Neuronal stem cell (in vitro differentiated cells): ENCODE data around the gene SLC30A2.

Experiments used
- DNase-seq: peaks from one replicate; pipeline ENCODE4 v3.0.0-alpha.2; 2013; ENCODE audit warnings: low spot score
- H2AFZ ChIP-seq: one replicate; pipeline ENCODE4 v1.6.1; 2013; ENCODE audit warnings: mild to moderate bottlenecking, low read length, inconsistent platforms
- H2AK5ac ChIP-seq: 2 replicates; pipeline ENCODE4 v1.6.1; 2013; ENCODE audit warnings: low read depth, mild to moderate bottlenecking, inconsistent platforms, low read length, moderate library complexity, mixed read lengths
- H2BK120ac ChIP-seq: 2 replicates; pipeline ENCODE4 v1.6.1; 2013; ENCODE audit warnings: low read depth, mild to moderate bottlenecking, inconsistent platforms, low read length, moderate library complexity, mixed read lengths
- H2BK12ac ChIP-seq: one replicate; pipeline ENCODE4 v1.6.1; 2013; ENCODE audit warnings: low read length, inconsistent platforms
- H2BK15ac ChIP-seq: 2 replicates; pipeline ENCODE4 v1.6.1; 2013; ENCODE audit warnings: mild to moderate bottlenecking, low read length, inconsistent platforms, mixed read lengths
- H2BK5ac ChIP-seq: one replicate; pipeline ENCODE4 v1.6.1; 2013; ENCODE audit warnings: inconsistent platforms, mild to moderate bottlenecking, low read length, moderate library complexity
- H3K14ac ChIP-seq: one replicate; pipeline ENCODE4 v1.6.1; 2013; ENCODE audit warnings: low read length, inconsistent platforms
- H3K18ac ChIP-seq: 2 replicates; pipeline ENCODE4 v1.6.1; 2013; ENCODE audit warnings: low read length, inconsistent platforms
- H3K23ac ChIP-seq: 2 replicates; pipeline ENCODE4 v1.6.1; 2013; ENCODE audit warnings: low read depth, mild to moderate bottlenecking, mixed read lengths, low read length, inconsistent platforms; ENCODE audit not compliant: poor library complexity
- H3K27ac ChIP-seq: replicated peaks from 3 replicates; pipeline ENCODE4 v1.5.1; 2013; ENCODE audit warnings: low read length, inconsistent platforms
- H3K27me3 ChIP-seq, 3 experiments: 2 replicates each; pipeline ENCODE4 v1.6.1; 2013; ENCODE audit warnings: low read length in 3 of 3, mild to moderate bottlenecking in 2 of 3, inconsistent platforms in 1 of 3, low read depth in 1 of 3, mixed read lengths in 1 of 3, moderate library complexity in 1 of 3; ENCODE audit not compliant: control insufficient read depth in 3 of 3, insufficient read depth in 3 of 3
- H3K36me3 ChIP-seq, 2 donors: replicated peaks in 1 of 2; 2 replicates each; pipeline ENCODE4 v1.6.1; 2013; ENCODE audit warnings: low read length in 2 of 2; ENCODE audit not compliant: control insufficient read depth in 2 of 2, insufficient read depth in 2 of 2
- H3K4ac ChIP-seq: 2 replicates; pipeline ENCODE4 v1.6.1; 2013; ENCODE audit warnings: inconsistent platforms, mild to moderate bottlenecking, low read length, moderate library complexity
- H3K4me1 ChIP-seq, 2 donors: 1 replicate in 1 of 2; 2 replicates in 1 of 2; pipeline ENCODE4 v1.6.1; 2013; ENCODE audit warnings: low read length in 2 of 2, low read depth in 1 of 2; ENCODE audit not compliant: control insufficient read depth in 2 of 2, insufficient read depth in 1 of 2
- H3K4me2 ChIP-seq: one replicate; pipeline ENCODE4 v1.6.1; 2013; ENCODE audit warnings: mild to moderate bottlenecking, low read length, inconsistent platforms; ENCODE audit not compliant: insufficient read depth, poor library complexity, severe bottlenecking
- H3K4me3 ChIP-seq, 2 donors: 2 replicates each; pipeline ENCODE4 v1.5.1; 2013; ENCODE audit warnings: low read length in 2 of 2, mild to moderate bottlenecking in 2 of 2, inconsistent platforms in 1 of 2, moderate library complexity in 1 of 2
- H3K79me1 ChIP-seq: one replicate; pipeline ENCODE4 v1.6.1; 2013; ENCODE audit warnings: low read depth, mild to moderate bottlenecking, inconsistent platforms, low read length, moderate library complexity
- H3K9ac ChIP-seq: one replicate; pipeline ENCODE4 v1.6.1; 2013; ENCODE audit warnings: mild to moderate bottlenecking, low read depth, low read length, inconsistent platforms; ENCODE audit not compliant: poor library complexity
- H3K9me3 ChIP-seq, 2 donors: replicated peaks in 1 of 2; 2 replicates each; pipeline versions ENCODE3 to v1.6.1; 2013; ENCODE audit warnings: low read length in 2 of 2, mild to moderate bottlenecking in 2 of 2, inconsistent platforms in 1 of 2, low read depth in 1 of 2, mixed read lengths in 1 of 2, moderate library complexity in 1 of 2; ENCODE audit not compliant: control insufficient read depth in 2 of 2, insufficient read depth in 1 of 2
- H4K8ac ChIP-seq: one replicate; pipeline ENCODE4 v1.6.1; 2013; ENCODE audit warnings: low read depth, mild to moderate bottlenecking, inconsistent platforms, low read length, moderate library complexity
- H4K91ac ChIP-seq: one replicate; pipeline ENCODE4 v1.6.1; 2013; ENCODE audit warnings: low read length, low read depth, mild to moderate bottlenecking, inconsistent platforms; ENCODE audit not compliant: poor library complexity
- WGBS, 2 donors: extraction: QIAGEN DNeasy Blood & Tissue Kit; methylation state at CpG; one replicate each; pipeline ENCODE4 v1.1.7; 2013; ENCODE audit warnings: missing lambda C conversion rate in 2 of 2, mixed read lengths in 1 of 2; ENCODE audit not compliant: insufficient read length in 2 of 2, insufficient replicate concordance in 1 of 2; ENCODE audit errors: extremely low coverage in 2 of 2; 5-methylcytosine and 5-hydroxymethylcytosine counted together

Gene SLC30A2

DNA sequence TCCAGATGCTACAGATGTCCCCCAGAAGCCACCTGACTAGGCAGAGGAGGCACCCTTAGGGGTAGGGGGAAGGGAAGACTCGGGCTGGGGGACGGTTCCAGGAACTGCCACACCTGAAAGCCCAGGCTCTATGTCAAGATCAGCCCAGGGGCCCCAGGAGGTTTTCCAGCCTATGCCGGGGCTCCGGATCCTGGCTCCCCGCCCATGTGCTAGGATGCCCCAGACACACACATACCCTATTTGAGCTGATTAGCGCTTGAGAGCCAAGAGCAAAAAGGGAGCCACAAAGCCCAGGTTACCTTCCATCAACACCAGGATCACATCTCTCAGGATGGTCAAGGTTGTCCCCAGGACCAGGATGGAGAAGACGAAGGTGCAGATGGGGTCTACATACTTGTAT lies 4.5 kb downstream of the SLC30A2 start:
- Histone ChIP-seq H3K4me3 (no peak overlapping the region), H2AFZ (no peak overlapping the region), H2BK5ac (no peak overlapping the region), H3K9me3 (no peaks in the 10 kb centered on the region), H3K4ac (no peak overlapping the region), H4K91ac (no peak overlapping the region), H3K27ac (no peak overlapping the region), H3K27me3 (peaks cover 17 to 72% (median 43%) of the 10 kb centered on the region in 3 experiments), H3K9ac (no peak overlapping the region), H4K8ac (no peak overlapping the region), H2AK5ac (no peak overlapping the region), H2BK15ac (no peak overlapping the region), H3K14ac (no peak overlapping the region), H3K36me3 (no peaks in the 10 kb centered on the region), H2BK12ac (no peak overlapping the region), H3K23ac (no peak overlapping the region), H3K79me1 (no peaks in the 10 kb centered on the region), H3K4me2 (no peak overlapping the region), H2BK120ac (no peak overlapping the region), H3K4me1 (peaks cover 3 to 5% of the 10 kb centered on the region in 2 donors), H3K18ac (no peak overlapping the region)
- no peak for DNase-seq
- no CpG with 5 or more reads among the region's 7 CpGs for WGBS, 2 donors

DNA sequence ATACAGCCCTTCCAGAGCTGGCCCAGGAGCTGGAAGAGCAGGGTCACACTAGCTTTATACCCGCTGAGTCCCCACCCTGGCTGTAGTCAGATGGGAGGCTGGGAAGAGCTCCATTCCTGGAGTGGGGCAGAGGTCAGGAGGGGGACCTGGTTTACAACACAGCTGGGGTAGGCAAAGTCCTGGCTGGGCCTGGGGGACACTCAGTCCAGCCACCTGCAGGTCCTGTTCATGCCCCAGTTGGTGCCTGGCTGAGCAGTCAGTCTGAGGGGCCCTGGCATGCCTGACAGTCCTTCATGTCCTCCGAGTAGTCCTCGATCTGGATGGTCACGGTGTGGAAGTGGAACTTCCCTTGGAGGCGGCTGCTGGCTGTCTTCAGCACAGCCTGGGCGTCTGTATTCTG lies 7.0 kb downstream of the SLC30A2 start:
- no CpG with 5 or more reads among the region's 6 CpGs for whole genome bisulfite sequencing, 2 donors
- Histone ChIP-seq H3K4me2 (no peak overlapping the region), H4K91ac (peak overlapping the region; percentile 15), H3K4ac (no peak overlapping the region), H2AK5ac (no peak overlapping the region), H3K27me3 (peaks cover 0 to 54% (median 25%) of the 10 kb centered on the region in 3 experiments), H3K79me1 (no peaks in the 10 kb centered on the region), H2BK12ac (no peak overlapping the region), H3K4me3 (no peak overlapping the region), H2BK120ac (no peak overlapping the region), H2BK5ac (no peak overlapping the region), H3K36me3 (no peaks in the 10 kb centered on the region), H2AFZ (no peak overlapping the region), H3K27ac (no peak overlapping the region), H3K9me3 (no peaks in the 10 kb centered on the region), H3K9ac (peak overlapping the region; percentile 32), H3K18ac (peak overlapping the region; percentile 35), H2BK15ac (peak overlapping the region; percentile 10), H3K14ac (peak overlapping the region; percentile 31), H4K8ac (no peak overlapping the region), H3K23ac (peak overlapping the region; percentile 17), H3K4me1 (peaks cover 8 to 10% of the 10 kb centered on the region in 2 donors)
- DNase-seq, result no peak

DNA sequence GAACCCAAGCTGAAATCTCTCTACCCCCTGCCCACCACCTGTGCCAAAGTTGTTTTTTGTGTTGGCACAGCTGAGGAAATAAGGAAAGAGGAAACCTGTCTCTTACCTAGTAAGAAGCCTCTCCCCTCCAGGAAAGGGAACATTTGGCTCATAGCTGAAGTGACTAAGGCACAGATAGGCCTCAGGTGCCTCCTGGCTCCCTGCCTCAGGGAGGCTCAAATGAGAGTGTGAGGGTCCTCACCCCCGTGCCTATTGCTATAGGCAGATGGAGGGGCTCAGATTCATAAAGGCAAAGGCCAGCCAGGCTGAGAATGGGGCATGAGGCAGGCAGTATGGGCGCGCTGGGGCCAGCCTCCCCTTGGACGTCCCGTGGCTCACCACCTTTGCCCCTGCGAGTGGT lies 7.4 kb downstream of the SLC30A2 start:
- Histone ChIP-seq H3K4me3 (no peak overlapping the region), H3K36me3 (no peaks in the 10 kb centered on the region), H4K8ac (no peak overlapping the region), H3K23ac (peak overlapping the region; percentile 17), H4K91ac (peak overlapping the region; percentile 15), H3K4me2 (no peak overlapping the region), H2AFZ (no peak overlapping the region), H2AK5ac (no peak overlapping the region), H2BK15ac (peak overlapping the region; percentile 10), H2BK120ac (no peak overlapping the region), H2BK5ac (no peak overlapping the region), H3K4ac (no peak overlapping the region), H3K79me1 (no peaks in the 10 kb centered on the region), H3K4me1 (peaks cover 8 to 10% of the 10 kb centered on the region in 2 donors), H3K27me3 (peaks cover 0 to 54% (median 21%) of the 10 kb centered on the region in 3 experiments), H3K18ac (no peak overlapping the region), H3K14ac (peak overlapping the region; percentile 31), H3K9me3 (no peaks in the 10 kb centered on the region), H2BK12ac (no peak overlapping the region), H3K27ac (no peak overlapping the region), H3K9ac (peak overlapping the region; percentile 32)
- DNase-seq, result no peak
- WGBS, 2 donors, result no CpG with 5 or more reads among the region's 6 CpGs

DNA sequence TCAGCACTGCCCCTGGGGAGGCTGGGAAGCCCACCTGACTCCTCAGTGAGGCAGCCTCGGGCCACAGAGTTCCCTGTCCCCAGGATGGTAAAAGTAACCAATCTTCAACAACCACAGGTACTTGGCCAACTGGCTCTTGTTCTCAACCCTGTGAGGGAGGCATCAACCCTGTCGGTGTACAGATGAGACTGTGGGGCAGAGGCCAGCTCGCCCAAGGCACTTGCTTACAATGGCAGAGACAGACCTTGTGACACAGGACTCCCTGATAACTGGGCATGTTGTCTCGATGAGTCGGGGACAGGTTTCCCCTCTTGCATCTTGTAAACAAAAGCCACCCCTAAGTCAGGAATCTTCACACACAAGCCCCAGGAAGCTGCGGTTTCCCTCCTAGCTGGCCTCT lies 8.0 kb downstream of the SLC30A2 start:
- Histone ChIP-seq H3K9me3 (no peaks in the 10 kb centered on the region), H3K27me3 (peaks cover 0 to 49% (median 17%) of the 10 kb centered on the region in 3 experiments), H3K4me1 (peaks cover 8 to 10% of the 10 kb centered on the region in 2 donors), H2AFZ (no peak overlapping the region), H3K14ac (no peak overlapping the region), H4K8ac (no peak overlapping the region), H4K91ac (no peak overlapping the region), H3K18ac (peak overlapping the region; percentile 40), H2AK5ac (peak overlapping the region; percentile 56), H3K4me3 (no peak overlapping the region), H2BK12ac (no peak overlapping the region), H3K9ac (no peak overlapping the region), H2BK15ac (peak overlapping the region; percentile 42), H3K23ac (no peak overlapping the region), H3K4ac (peak overlapping the region; percentile 80), H2BK5ac (no peak overlapping the region), H2BK120ac (no peak overlapping the region), H3K4me2 (no peak overlapping the region), H3K27ac (no peak overlapping the region), H3K79me1 (no peaks in the 10 kb centered on the region), H3K36me3 (no peaks in the 10 kb centered on the region)
- no peak for DNase-seq
- WGBS, 2 donors, result no CpG with 5 or more reads among the region's 6 CpGs
